Measurements from ENCODE around the gene LGALS9. TPM values are rescaled to one million over a fixed set of nuclear protein-coding genes. Genes with fewer than 3 reads are reported as not detected.
A peak's percentile ranks its signal among the peaks of the same experiment; 100 is the strongest.
"Not testable (repeated sequence)": the region's sequence is repeated elsewhere in the genome, so short reads cannot be mapped to it uniquely, and the experiment has no call there.

Gene LGALS9
- total RNA-seq, 1 donor from 2014 or later, result 4.5 TPM

- Mint-ChIP-seq H3K27ac (ENCODE audit: unreplicated experiment) (no peak overlapping the region), H3K4me1 (ENCODE audit: unreplicated experiment) (peaks cover 20% of the 10 kb centered on the region), H3K9me3 (ENCODE audit: unreplicated experiment) (no peaks in the 10 kb centered on the region), H3K36me3 (ENCODE audit: unreplicated experiment) (peaks cover 17% of the 10 kb centered on the region), H3K4me3 (ENCODE audit: unreplicated experiment) (no peak overlapping the region), H3K27me3 (ENCODE audit: unreplicated experiment) (no peaks in the 10 kb centered on the region)
- no peak for DNase-seq (ENCODE audit: extremely low spot score, unreplicated experiment)
- TF ChIP-seq CTCF (IDR thresholded peaks at IDR 0.05), result no peak
Observed at GRCh38 chr17:27627514-27627913, 3.5 kb upstream of the LGALS9 start.

GRCh38 chr17:27628376-27628775 is 2.6 kb upstream of the LGALS9 start:
- no peak for DNase-seq (ENCODE audit: extremely low spot score, unreplicated experiment)
- H3K4me3 Mint-ChIP-seq (ENCODE audit: unreplicated experiment), result no peak overlapping the region
- H3K27me3 Mint-ChIP-seq (ENCODE audit: unreplicated experiment), result no peaks in the 10 kb centered on the region

GRCh38 chr17:27629260-27629659 is 1.7 kb upstream of the LGALS9 start:
- Mint-ChIP-seq H3K27ac (ENCODE audit: unreplicated experiment) (peak overlapping the region; percentile 12), H3K36me3 (ENCODE audit: unreplicated experiment) (peaks cover 12% of the 10 kb centered on the region), H3K4me1 (ENCODE audit: unreplicated experiment) (peaks cover 37% of the 10 kb centered on the region)
- not testable (repeated sequence) for H3K4me3 Mint-ChIP-seq (ENCODE audit: unreplicated experiment); H3K9me3 Mint-ChIP-seq (ENCODE audit: unreplicated experiment); DNase-seq (ENCODE audit: extremely low spot score, unreplicated experiment); H3K27me3 Mint-ChIP-seq (ENCODE audit: unreplicated experiment)

More at GRCh38 chr17:27628376-27628775, 2.6 kb upstream of the LGALS9 start:
- H3K9me3 Mint-ChIP-seq (ENCODE audit: unreplicated experiment), result no peaks in the 10 kb centered on the region
- no peak for TF ChIP-seq CTCF (IDR thresholded peaks at IDR 0.05)
- H3K36me3 Mint-ChIP-seq (ENCODE audit: unreplicated experiment), result peaks cover 14% of the 10 kb centered on the region
- H3K4me1 Mint-ChIP-seq (ENCODE audit: unreplicated experiment), result peaks cover 28% of the 10 kb centered on the region
- H3K27ac Mint-ChIP-seq (ENCODE audit: unreplicated experiment), result peak overlapping the region; percentile 12

GRCh38 chr17:27631411-27631760 is 398 bp downstream of the LGALS9 start:
- H3K36me3 Mint-ChIP-seq (ENCODE audit: unreplicated experiment), result peaks cover 9% of the 10 kb centered on the region

GRCh38 chr17:27631897-27632725 is 1.1 kb downstream of the LGALS9 start:
- H3K4me3 Mint-ChIP-seq (ENCODE audit: unreplicated experiment), result no peak overlapping the region
- H3K27ac Mint-ChIP-seq (ENCODE audit: unreplicated experiment), result peak overlapping the region; percentile 14
- H3K36me3 Mint-ChIP-seq (ENCODE audit: unreplicated experiment), result peaks cover 4% of the 10 kb centered on the region
- H3K27me3 Mint-ChIP-seq (ENCODE audit: unreplicated experiment), result no peaks in the 10 kb centered on the region
- DNase-seq (ENCODE audit: extremely low spot score, unreplicated experiment), result no peak
- TF ChIP-seq CTCF (IDR thresholded peaks at IDR 0.05), result no peak
- no peaks in the 10 kb centered on the region for H3K9me3 Mint-ChIP-seq (ENCODE audit: unreplicated experiment)
- peaks cover 42% of the 10 kb centered on the region for H3K4me1 Mint-ChIP-seq (ENCODE audit: unreplicated experiment)

More at GRCh38 chr17:27631411-27631760, 398 bp downstream of the LGALS9 start:
- H3K4me1 Mint-ChIP-seq (ENCODE audit: unreplicated experiment), result peaks cover 42% of the 10 kb centered on the region
- H3K27me3 Mint-ChIP-seq (ENCODE audit: unreplicated experiment), result no peaks in the 10 kb centered on the region
- no peaks in the 10 kb centered on the region for H3K9me3 Mint-ChIP-seq (ENCODE audit: unreplicated experiment)
- H3K4me3 Mint-ChIP-seq (ENCODE audit: unreplicated experiment), result no peak overlapping the region
- no peak for TF ChIP-seq CTCF (IDR thresholded peaks at IDR 0.05)
- no peak overlapping the region for H3K27ac Mint-ChIP-seq (ENCODE audit: unreplicated experiment)
- DNase-seq (ENCODE audit: extremely low spot score, unreplicated experiment), result no peak

GRCh38 chr17:27632766-27633165 is 1.8 kb downstream of the LGALS9 start:
- not testable (repeated sequence) for H3K4me3 Mint-ChIP-seq (ENCODE audit: unreplicated experiment); H3K27me3 Mint-ChIP-seq (ENCODE audit: unreplicated experiment); H3K9me3 Mint-ChIP-seq (ENCODE audit: unreplicated experiment); H3K36me3 Mint-ChIP-seq (ENCODE audit: unreplicated experiment); DNase-seq (ENCODE audit: extremely low spot score, unreplicated experiment)
- H3K4me1 Mint-ChIP-seq (ENCODE audit: unreplicated experiment), result peaks cover 42% of the 10 kb centered on the region
- H3K27ac Mint-ChIP-seq (ENCODE audit: unreplicated experiment), result peak overlapping the region; percentile 34

All from osteocyte (in vitro differentiated cells).